GM19035 (cell line): ENCODE results near the gene GPR162.

Experiments
- ATAC-seq: cut with Tn5 transposase; IDR thresholded peaks from one replicate; pipeline ENCODE4 v1.9.1; 2021; ENCODE audit not compliant: unreplicated experiment

The GPR162 gene

GRCh38 chr12:6821591-6822425, at the start of gene GPR162:
Gene GPR162, plus strand, starts transcription at chr12:6821821. Its CDS starts 2,078 bp downstream, at chr12:6823899.
- no peak for ATAC-seq

- no peak for ATAC-seq
These were observed 49.3 kb upstream of the GPR162 start, which contains the start of gene LAG3 for GRCh38 chr12:6772331-6772695. Gene LAG3, plus strand, starts transcription at chr12:6772520. Its CDS starts 333 bp downstream, at chr12:6772853.

DNA sequence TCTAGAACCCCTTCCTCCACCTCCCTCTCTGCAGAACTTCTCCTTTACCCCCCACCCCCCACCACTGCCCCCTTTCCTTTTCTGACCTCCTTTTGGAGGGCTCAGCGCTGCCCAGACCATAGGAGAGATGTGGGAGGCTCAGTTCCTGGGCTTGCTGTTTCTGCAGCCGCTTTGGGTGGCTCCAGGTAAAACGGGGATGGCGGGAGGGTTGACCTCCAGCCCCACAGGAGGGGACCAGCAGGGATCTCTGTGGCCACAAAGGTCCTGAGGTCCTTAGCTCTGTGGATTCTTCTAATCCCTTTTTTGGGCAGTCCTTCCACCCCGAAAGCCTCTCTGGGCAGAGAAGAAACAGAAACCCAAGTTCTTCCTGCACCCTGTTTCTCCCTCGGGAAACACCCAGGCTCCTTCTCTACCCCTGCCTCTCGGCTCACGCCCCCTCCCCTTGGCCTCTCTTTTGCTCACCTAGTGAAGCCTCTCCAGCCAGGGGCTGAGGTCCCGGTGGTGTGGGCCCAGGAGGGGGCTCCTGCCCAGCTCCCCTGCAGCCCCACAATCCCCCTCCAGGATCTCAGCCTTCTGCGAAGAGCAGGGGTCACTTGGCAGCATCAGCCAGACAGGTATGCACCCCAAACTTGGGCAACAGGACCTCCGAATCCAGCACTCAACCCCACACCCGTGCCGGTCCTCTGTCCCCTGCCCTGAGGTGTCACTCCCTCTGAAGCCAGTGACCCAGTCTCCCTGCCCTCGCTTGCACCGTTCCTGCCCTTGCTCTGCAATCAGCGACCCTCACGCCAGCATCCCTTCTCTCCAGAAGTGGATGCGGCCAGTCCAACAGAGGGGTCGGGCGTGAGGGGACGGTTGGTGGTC, 48.7 kb upstream of the GPR162 start:
- ATAC-seq, result no peak

DNA sequence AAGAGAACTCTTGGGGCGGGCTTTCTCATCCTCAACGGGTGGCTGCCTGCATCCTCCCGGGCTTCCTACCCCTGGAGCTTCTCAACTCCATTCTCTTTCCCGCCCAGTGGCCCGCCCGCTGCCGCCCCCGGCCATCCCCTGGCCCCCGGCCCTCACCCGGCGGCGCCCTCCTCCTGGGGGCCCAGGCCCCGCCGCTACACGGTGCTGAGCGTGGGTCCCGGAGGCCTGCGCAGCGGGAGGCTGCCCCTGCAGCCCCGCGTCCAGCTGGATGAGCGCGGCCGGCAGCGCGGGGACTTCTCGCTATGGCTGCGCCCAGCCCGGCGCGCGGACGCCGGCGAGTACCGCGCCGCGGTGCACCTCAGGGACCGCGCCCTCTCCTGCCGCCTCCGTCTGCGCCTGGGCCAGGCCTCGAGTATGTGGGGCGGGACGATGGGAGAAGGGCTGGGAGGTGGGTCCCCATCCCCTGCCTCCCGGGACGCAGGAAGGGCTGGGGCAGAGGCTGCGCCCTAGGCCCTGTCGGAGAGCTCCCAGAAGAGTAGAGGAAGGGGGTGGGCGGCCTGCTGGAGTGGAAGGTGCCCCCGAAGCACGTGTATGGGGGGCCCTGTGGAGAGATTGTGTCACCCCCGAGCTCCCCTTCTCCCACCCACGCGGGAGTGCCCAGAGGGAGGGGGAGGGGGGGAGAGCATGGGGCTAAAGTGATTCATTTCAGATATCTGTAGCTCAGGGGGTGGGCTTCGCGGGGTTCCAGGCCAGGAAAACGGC, 47.9 kb upstream of the GPR162 start:
- no peak for ATAC-seq

- no peak for ATAC-seq
These were observed 47.0 kb upstream of the GPR162 start for GRCh38 chr12:6774499-6775062.

DNA sequence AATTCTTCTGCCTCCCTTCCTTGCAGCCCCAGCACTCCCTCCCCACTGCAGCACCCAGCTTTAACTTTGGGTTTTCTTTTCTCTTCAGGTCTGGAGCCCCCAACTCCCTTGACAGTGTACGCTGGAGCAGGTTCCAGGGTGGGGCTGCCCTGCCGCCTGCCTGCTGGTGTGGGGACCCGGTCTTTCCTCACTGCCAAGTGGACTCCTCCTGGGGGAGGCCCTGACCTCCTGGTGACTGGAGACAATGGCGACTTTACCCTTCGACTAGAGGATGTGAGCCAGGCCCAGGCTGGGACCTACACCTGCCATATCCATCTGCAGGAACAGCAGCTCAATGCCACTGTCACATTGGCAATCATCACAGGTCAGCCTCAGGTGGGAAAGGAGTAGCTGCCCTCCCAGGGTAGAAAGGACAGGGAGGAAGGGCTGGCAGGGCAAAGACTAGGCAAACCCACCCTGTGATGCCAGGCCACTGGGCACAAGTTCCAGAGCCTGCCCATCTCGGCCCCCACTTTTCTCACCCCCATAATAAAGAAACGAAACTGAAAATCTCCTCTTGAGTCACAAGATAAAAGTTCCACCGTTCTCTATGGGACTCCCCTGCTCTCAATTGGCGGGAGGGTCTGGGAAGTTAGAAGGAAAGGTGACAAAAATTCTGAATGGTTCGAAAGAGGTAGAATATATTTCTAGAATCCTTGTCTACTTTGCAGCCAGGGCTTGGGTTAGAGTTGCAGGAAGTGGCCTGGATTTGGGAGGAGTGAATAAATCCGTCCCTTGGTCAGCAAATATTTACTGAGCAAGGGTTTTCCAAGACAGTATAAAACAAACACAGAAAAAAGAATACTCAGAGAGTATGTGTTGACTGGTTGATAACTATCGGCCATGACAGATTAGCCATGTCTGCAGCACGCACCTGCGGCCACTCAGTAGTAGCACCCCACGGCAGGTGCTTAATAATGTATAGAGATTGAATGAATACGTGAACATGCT, 46.1 kb upstream of the GPR162 start:
- ATAC-seq, result no peak

- ATAC-seq, result no peak
These were observed 44.2 kb upstream of the GPR162 start for GRCh38 chr12:6777386-6777785.

- ATAC-seq, result no peak
These were observed 43.4 kb upstream of the GPR162 start for GRCh38 chr12:6778217-6778573.

GRCh38 chr12:6778574-6779550, 42.8 kb upstream of the GPR162 start:
- peak; percentile 81 for ATAC-seq

DNA sequence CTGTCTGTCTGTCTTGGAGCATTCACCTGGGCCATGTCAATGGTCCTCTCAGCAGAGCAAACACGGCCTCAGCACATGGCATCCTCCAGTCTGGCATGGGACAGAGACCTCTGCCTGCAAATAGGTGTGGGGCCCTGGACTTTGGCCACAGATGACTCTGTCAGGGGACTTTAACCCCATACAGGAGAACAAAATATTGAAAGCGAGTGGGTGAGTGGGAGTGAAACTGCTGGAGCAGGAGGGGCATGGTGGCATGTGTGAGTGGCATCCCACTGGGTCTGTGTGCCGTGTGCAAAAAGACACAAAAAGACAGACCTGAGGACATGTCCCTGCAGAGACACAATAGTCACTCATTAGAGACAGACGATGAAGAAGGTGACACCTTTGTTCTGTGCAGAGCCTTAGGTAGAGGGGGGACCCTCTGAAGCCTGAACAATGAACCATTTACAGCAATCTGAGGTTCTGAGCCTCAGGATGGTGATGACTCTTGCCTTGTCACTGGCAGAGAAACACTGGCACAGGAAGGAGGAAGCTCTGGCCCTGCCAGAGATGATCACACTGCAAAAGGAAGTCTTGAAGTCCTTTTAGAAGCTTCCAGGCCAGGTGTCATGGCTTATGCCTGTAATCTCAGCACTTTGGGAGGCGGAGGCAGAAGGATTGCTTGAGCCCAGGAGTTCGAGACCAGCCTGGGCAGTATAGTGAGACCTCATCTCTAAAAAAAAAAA, 41.8 kb upstream of the GPR162 start:
- no peak for ATAC-seq

GRCh38 chr12:6780573-6780972, 41.0 kb upstream of the GPR162 start:
- ATAC-seq, result no peak

DNA sequence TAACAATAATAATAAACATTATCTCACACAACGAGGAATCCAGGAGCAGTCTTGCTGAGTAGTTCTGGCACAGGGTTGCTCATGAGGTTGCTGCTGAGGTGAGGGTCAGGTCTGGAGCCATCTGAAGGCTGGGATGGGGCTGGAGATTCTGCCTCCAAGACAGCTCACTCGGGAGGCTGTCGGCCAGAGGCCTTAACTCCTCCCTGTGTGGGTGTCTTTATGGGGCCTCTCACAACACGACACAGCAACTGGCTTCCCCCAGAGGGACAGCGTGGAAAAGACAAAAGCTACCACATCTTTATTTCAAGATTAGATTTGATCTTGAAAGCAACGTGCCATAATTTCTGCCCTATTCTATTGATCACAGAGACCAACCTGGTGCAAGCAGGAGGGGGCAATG, 39.5 kb upstream of the GPR162 start:
- ATAC-seq, result no peak

DNA sequence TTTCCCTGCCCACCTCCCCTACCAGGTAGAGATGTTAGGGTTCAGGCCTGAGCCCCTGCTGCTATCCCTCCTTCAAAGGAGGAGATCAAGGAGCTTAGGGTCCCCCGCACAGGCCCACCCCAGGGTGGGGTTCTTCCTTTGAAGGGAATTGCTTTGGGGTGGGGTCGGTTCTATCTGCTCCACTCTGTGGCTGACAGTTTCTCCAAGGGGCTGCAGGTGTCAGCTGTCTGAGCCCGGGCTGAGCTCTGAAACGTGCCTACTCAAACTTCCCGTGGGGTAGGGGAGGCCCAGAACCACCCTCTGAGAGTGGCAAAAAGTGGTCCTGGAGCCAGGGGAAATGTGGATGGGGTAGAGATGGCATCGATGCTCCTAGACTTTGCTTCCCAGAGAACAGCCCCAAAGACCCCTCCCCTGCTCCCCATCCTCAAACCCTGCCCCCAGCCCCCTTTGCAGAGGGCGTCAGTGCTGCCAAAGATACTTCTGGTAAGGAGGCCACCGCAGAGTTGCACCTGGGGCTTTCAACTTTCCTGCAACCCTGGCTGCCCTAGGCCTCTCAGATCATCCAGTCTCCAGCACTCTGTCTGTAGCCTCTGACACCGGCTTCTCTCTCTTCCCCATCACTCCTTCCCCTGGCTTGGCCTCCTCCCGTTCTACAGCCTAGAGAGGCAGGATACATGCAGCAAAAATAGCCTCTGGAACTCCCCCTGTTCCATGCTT, 38.6 kb upstream of the GPR162 start:
- no peak for ATAC-seq

GRCh38 chr12:6783828-6784227, 37.8 kb upstream of the GPR162 start:
- no peak for ATAC-seq

DNA sequence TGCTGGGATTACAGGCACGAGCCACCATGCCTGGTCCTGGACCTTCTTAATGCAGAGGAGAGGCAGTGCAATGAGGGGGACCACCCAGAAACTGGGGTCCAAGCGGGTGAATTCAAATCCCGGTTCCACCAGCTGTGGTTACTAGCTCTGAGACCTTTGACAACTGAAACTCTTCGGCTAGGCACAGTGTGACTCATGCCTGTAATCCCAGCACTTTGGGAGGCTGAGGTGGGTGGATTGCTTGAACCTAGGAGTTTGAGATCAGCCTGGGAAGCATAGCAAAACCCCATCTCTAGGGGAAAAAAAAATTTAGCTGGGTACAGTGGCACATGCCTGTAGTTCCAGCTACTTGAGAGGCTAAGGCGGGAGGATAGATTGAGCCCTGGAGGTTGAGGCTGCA, 37.3 kb upstream of the GPR162 start:
- ATAC-seq, result no peak

- no peak for ATAC-seq
These were observed 36.9 kb upstream of the GPR162 start for GRCh38 chr12:6784761-6785160.

DNA sequence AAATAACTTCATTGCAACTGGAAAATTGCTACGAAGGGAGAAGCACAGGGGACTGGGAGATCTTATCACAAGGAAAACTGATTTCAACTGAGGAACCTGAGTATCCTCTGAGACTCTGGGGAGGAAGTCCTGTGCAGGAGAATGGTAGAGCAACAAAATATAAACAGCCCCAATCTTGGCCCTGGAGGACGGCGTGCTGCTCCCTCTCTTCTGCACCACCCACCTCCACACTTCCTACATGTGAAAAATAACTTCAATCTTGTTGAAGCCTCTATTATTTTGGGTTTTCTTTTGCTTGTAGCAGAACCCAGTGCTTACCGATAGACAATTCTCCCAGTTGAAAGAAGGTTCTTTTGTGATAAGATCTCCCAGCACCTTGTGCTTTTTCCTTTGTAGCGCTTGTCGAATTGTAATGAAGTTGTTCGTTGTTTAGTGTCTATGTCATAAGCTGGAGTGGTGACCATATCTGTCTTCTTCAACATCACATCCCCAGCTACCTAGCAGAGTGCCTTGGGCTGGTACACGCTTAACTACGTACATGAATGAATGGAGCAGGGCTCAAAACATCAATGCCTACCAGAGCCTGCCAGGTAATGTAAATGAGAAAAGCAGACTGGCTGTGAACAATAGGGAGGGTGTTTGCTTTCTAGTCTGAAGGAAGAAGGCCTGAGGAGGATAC, 35.1 kb upstream of the GPR162 start:
- no peak for ATAC-seq
